Tibial artery (tissue), 4 donors: ENCODE data around the gene FSTL5.

Source experiments
- DNase-seq, 2 donors: peaks; one replicate each; pipeline ENCODE4 v3.0.0-alpha.2; 2019
- H3K27ac ChIP-seq, 2 donors: fragments of 200-600 bp; sonication (generic) in 1 of 2; 1 replicate in 1 of 2; 2 replicates in 1 of 2; pipeline ENCODE4 v1.5.1; 2018 to 2019; ENCODE audit warnings: mild to moderate bottlenecking in 1 of 2
- H3K27me3 ChIP-seq, 2 donors: fragments of 200-600 bp; sonication (generic) in 1 of 2; one replicate each; pipeline versions ENCODE4 v1.5.1 to v1.6.0; 2016 to 2019
- H3K36me3 ChIP-seq, 3 donors: fragments of 200-600 bp; sonication (generic) in 2 of 3; one replicate each; pipeline ENCODE4 v1.5.1; 2016 to 2019; ENCODE audit warnings: mild to moderate bottlenecking in 2 of 3
- H3K4me1 ChIP-seq, 4 donors: fragments of 200-600 bp; sonication (generic) in 2 of 4; 1 replicate in 3 of 4; 2 replicates in 1 of 4; pipeline ENCODE4 v1.5.1; 2016 to 2019
- H3K4me3 ChIP-seq, 2 donors: fragments of 200-600 bp; sonication (generic) in 1 of 2; 1 replicate in 1 of 2; 2 replicates in 1 of 2; pipeline ENCODE4 v1.5.1; 2018 to 2019; ENCODE audit warnings: mild to moderate bottlenecking in 2 of 2
- H3K9me3 ChIP-seq, 3 donors: fragments of 200-600 bp; sonication (generic) in 1 of 3; one replicate each; pipeline ENCODE4 v1.5.1; 2016 to 2019
- intact Hi-C: fragments of 100-400 bp; cut with DNase I; formaldehyde crosslinking; loops from one replicate; pipeline ENCODE4 v1.15.0; 2023; ENCODE audit warnings: low total_unique reads
- TF ChIP-seq, protein P1 (sequence below), 2 experiments: fragments of 200-600 bp in 1 of 2; fragments of 450-650 bp in 1 of 2; IDR thresholded peaks; one replicate each; pipeline ENCODE4 v1.5.1; 2017 to 2019; ENCODE audit warnings: antibody characterized with exemption in 2 of 2, mild to moderate bottlenecking in 1 of 2, moderate library complexity in 1 of 2

FSTL5 gene

DNA sequence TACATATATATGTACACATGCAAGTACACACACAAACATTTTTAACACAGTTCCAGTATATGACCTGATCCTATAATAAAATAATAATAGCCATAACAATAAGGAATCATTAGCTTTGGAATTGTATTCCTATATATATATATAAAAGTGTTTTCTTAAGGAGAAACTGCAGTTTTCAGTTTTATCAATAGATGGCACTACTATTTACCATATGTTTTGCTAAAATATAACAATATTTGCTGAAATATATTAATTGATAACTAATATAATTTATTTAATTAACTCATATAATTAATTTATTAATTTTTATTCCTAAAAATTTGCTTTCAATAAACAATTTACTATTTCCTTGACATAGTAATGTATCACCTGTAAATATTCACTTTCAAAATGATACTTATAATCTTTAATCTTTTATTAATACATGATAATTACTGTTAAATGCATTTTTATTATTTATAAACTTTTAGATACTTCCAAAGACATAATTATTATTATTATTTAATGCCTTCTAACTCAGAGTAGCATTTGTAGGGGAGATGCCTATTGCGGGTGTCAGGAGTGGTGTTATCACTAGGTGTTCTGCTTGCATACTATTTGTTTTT lies 599.5 kb downstream of the FSTL5 start:
- H3K27me3 ChIP-seq, result no peaks in the 10 kb centered on the region
- no peaks in the 10 kb centered on the region for H3K36me3 ChIP-seq
- no peaks in the 10 kb centered on the region for H3K4me1 ChIP-seq
- H3K4me3 ChIP-seq, result no peak overlapping the region
- intact Hi-C loops, result no loop called here
- no peak overlapping the region for H3K27ac ChIP-seq
- TF ChIP-seq, protein P1, sequence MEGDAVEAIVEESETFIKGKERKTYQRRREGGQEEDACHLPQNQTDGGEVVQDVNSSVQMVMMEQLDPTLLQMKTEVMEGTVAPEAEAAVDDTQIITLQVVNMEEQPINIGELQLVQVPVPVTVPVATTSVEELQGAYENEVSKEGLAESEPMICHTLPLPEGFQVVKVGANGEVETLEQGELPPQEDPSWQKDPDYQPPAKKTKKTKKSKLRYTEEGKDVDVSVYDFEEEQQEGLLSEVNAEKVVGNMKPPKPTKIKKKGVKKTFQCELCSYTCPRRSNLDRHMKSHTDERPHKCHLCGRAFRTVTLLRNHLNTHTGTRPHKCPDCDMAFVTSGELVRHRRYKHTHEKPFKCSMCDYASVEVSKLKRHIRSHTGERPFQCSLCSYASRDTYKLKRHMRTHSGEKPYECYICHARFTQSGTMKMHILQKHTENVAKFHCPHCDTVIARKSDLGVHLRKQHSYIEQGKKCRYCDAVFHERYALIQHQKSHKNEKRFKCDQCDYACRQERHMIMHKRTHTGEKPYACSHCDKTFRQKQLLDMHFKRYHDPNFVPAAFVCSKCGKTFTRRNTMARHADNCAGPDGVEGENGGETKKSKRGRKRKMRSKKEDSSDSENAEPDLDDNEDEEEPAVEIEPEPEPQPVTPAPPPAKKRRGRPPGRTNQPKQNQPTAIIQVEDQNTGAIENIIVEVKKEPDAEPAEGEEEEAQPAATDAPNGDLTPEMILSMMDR (IDR thresholded peaks at IDR 0.05), result no peak
- no peak for DNase-seq
- H3K9me3 ChIP-seq, result no peaks in the 10 kb centered on the region

DNA sequence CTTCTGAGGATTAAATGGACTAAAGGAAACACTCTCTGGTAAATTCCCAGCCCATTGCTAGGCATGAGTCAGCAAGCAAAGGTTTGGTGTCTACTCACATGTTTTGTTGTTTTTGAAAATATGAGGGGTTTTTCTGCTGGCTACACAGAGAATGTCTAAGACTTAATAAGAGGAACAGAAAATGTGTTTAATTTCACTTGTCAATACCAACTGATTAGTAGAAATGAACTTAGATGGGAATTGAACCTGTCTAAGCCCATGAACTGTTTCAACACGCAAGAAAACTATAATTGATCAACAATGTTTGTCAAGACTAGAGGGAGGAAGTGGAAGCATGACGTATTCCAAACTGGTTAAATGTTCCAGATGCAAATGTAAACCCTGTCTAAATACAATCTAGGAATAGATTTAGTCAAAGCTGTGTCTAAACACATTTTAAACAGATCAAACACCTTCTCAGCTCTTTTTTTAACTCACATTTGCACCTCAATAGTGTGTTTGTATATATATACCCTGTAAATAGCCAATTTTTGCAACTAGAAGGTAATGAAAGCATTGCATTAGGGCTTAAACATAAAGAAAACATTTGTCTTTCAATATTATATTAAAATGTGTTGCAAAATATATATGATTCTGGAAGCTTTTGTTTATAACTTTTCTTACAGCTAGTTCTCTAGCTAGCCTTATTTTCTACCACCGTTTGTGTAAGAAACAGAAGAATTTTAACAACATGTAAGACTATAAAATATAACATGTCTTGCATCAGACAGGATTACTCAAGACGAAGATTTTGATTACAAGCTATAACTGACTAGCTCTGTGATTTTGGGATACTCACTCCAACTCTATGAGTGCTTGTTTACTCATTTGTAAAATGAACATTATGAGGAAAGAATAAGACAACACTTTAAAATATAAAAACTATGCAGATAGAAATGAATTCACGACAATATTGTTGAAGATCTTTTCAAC lies 607.8 kb downstream of the FSTL5 start:
- intact Hi-C loops, result no loop called here
- Histone ChIP-seq H3K27me3 (no peaks in the 10 kb centered on the region), H3K4me3 (no peak overlapping the region), H3K36me3 (no peaks in the 10 kb centered on the region), H3K4me1 (no peaks in the 10 kb centered on the region), H3K9me3 (no peaks in the 10 kb centered on the region), H3K27ac (no peak overlapping the region)
- TF ChIP-seq, protein P1 (IDR thresholded peaks at IDR 0.05), result no peak
- DNase-seq, result no peak

DNA sequence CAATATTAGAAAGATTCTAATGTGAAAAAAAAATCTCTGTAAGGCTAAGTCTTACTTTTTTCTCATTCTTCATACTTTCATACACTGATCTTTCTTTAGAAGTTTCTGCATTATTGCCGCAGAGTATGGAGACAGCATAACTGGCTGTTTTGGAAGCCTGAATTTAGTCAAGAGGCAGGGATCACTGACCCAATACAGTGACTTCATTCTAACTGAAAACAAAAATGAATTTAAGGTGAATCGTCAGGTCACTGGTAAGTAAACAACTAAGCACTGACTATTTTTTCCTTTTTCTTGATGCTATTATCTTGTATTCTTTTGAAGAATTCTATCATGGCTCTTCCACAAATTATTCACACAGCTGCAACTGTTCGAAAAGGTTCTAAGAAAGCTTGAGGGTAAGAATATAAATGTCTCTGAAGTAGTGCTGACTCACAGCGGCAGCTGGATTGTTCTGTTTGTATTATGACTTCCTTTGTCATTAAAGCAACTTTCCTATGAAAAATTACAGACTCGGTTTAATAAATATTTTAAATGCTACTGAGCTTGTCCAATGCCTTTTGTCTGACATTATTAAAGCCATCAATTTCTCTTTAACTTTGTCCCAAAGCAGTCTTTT lies 609.3 kb downstream of the FSTL5 start:
- Histone ChIP-seq H3K27ac (no peak overlapping the region), H3K4me3 (no peak overlapping the region), H3K9me3 (no peaks in the 10 kb centered on the region), H3K36me3 (no peaks in the 10 kb centered on the region), H3K4me1 (no peaks in the 10 kb centered on the region), H3K27me3 (no peaks in the 10 kb centered on the region)
- TF ChIP-seq, protein P1 (IDR thresholded peaks at IDR 0.05), result no peak
- DNase-seq, result no peak
- intact Hi-C loops, result no loop called here

DNA sequence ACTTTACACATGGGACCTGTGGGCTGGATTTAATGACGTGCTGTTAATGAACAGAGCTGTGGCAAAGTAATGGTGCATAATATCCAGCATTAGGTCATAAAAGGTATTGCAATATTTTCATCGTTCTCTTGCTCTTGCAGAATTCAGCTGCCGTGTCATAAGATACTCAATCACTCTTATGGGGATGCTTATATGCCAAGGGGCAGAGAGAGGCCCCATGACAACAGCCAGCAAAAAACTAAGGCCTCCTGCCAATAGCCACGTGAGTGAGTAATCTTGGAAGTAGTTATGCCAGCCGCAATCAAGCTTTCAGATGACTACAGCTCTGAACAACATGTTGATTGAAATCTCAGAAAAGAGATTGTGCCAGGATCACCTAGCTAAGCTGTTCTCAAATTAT lies 616.9 kb downstream of the FSTL5 start:
- intact Hi-C loops, result no loop called here
- H3K27me3 ChIP-seq, result no peaks in the 10 kb centered on the region
- TF ChIP-seq, protein P1 (IDR thresholded peaks at IDR 0.05), result no peak
- H3K4me3 ChIP-seq, result no peak overlapping the region
- no peaks in the 10 kb centered on the region for H3K9me3 ChIP-seq
- H3K36me3 ChIP-seq, result no peaks in the 10 kb centered on the region
- H3K4me1 ChIP-seq, result no peaks in the 10 kb centered on the region
- H3K27ac ChIP-seq, result no peak overlapping the region
- no peak for DNase-seq

DNA sequence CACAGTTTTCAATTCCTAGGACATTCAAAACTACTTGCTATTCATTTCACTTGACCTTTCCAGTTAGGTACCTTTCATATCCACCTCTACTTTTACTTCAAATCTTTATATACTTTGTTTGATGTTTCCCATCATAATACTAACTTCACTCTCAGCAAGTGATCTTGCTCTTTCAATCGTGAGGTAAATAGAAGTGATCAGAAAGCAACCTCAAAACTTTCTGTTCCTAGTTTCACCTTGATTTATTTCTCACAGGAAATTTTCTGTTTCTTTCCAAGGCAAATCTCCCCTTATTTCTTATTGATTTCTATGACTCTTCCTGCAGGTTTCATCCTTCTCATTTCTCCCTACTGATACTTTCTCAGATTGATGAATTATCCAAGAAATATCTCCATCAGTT lies 623.5 kb downstream of the FSTL5 start:
- H3K9me3 ChIP-seq, result no peaks in the 10 kb centered on the region

More for the DNA sequence above, 623.5 kb downstream of the FSTL5 start:
- Histone ChIP-seq H3K4me3 (no peak overlapping the region), H3K27me3 (no peaks in the 10 kb centered on the region), H3K4me1 (no peaks in the 10 kb centered on the region), H3K36me3 (no peaks in the 10 kb centered on the region), H3K27ac (no peak overlapping the region)
- intact Hi-C loops, result no loop called here
- TF ChIP-seq, protein P1 (IDR thresholded peaks at IDR 0.05), result no peak
- DNase-seq, result no peak
